Endothelial cell of umbilical vein (primary cell): ENCODE results near the gene PCID2. TPM values are rescaled to one million over a fixed set of nuclear protein-coding genes. Genes with fewer than 3 reads are reported as not detected.

Source experiments
- BruUV-seq: library from RNA; stranded (reverse); fragments of 400-500 nt; replicated peaks from 2 replicates; lab custom pipeline; 2021; lab: Mats Ljungman, UMichigan
- CTCF ChIA-PET: fragments of 300-600, 350-600 bp; sonication (Branson Sonifier 250); formaldehyde crosslinking; loops from one replicate; lab custom pipeline; 2021; ENCODE audit warnings: antibody characterized with exemption, inconsistent platforms; lab: Charles Lee
- POLR2A ChIA-PET: fragments of 300-600, 350-600 bp; sonication (Branson Sonifier 250); formaldehyde crosslinking; loops from one replicate; lab custom pipeline; 2021; ENCODE audit warnings: antibody characterized with exemption, inconsistent platforms; lab: Charles Lee
- DNase-seq: peaks from one replicate; pipeline ENCODE4 v3.0.0-alpha.2; 2011; ENCODE audit warnings: low read depth, low spot score
- FAIRE-seq: peaks from 2 replicates; lab custom pipeline; 2011; peaks lifted over from hg19 to GRCh38; lab: Jason Lieb, UNC
- H2AFZ ChIP-seq: 2 replicates; pipeline ENCODE4 v1.6.0; 2012; ENCODE audit warnings: low read depth, low read length, control low read depth, inconsistent platforms
- H3K27ac ChIP-seq: 2 replicates; pipeline ENCODE4 v1.5.1; 2011; ENCODE audit warnings: low read depth, mild to moderate bottlenecking, control low read depth, low read length, moderate library complexity; ENCODE audit not compliant: insufficient read depth
- H3K27me3 ChIP-seq, 2 experiments: 2 replicates each; pipeline versions ENCODE4 v1.6.0 to v1.6.1; 2011; ENCODE audit warnings: low read length in 2 of 2, mixed read lengths in 1 of 2; ENCODE audit not compliant: control insufficient read depth in 2 of 2, insufficient read depth in 2 of 2
- H3K36me3 ChIP-seq, 2 experiments: 2 replicates in 1 of 2; 3 replicates in 1 of 2; pipeline ENCODE4 v1.5.1; 2011; ENCODE audit warnings: low read length in 2 of 2, mild to moderate bottlenecking in 1 of 2, moderate library complexity in 1 of 2; ENCODE audit not compliant: control insufficient read depth in 2 of 2, insufficient read depth in 2 of 2; ENCODE audit errors: extremely low read depth in 1 of 2
- H3K4me1 ChIP-seq: 3 replicates; pipeline ENCODE4 v1.5.1; 2011; ENCODE audit warnings: mild to moderate bottlenecking, low read length; ENCODE audit not compliant: control insufficient read depth, insufficient read depth; ENCODE audit errors: extremely low read depth
- H3K4me2 ChIP-seq: 2 replicates; pipeline ENCODE4 v1.6.1; 2011; ENCODE audit warnings: low read length, control low read depth, mixed read lengths; ENCODE audit not compliant: insufficient read depth
- H3K4me3 ChIP-seq, 3 experiments: fragments of 200-600 bp in 1 of 3; sonication (generic), shearing (Covaris generic) in 1 of 3; replicated peaks in 1 of 3; 2 replicates each; pipeline ENCODE4 v1.5.1; 2011 to 2016; ENCODE audit warnings: control low read depth in 3 of 3, low read length in 3 of 3, mild to moderate bottlenecking in 2 of 3, inconsistent platforms in 1 of 3, low read depth in 1 of 3, moderate library complexity in 1 of 3; ENCODE audit not compliant: insufficient read depth in 1 of 3
- H3K79me2 ChIP-seq: 2 replicates; pipeline ENCODE4 v1.6.0; 2012; ENCODE audit warnings: low read length, inconsistent platforms; ENCODE audit not compliant: control insufficient read depth, insufficient read depth
- H3K9ac ChIP-seq: replicated peaks from 2 replicates; pipeline ENCODE3; 2011; ENCODE audit warnings: low read length, control low read depth; ENCODE audit not compliant: insufficient read depth; ENCODE audit errors: extremely low read depth
- H3K9me1 ChIP-seq: replicated peaks from 3 replicates; pipeline ENCODE4 v1.6.0; 2011; ENCODE audit warnings: mild to moderate bottlenecking, low read length; ENCODE audit not compliant: control insufficient read depth, insufficient read depth; ENCODE audit errors: extremely low read depth
- H3K9me3 ChIP-seq: replicated peaks from 2 replicates; pipeline ENCODE4 v1.5.1; 2012; ENCODE audit warnings: low read length, inconsistent platforms; ENCODE audit not compliant: control insufficient read depth, insufficient read depth
- H4K20me1 ChIP-seq: replicated peaks from 2 replicates; pipeline ENCODE3; 2011; ENCODE audit warnings: mild to moderate bottlenecking, low read length; ENCODE audit not compliant: control insufficient read depth, insufficient read depth; ENCODE audit errors: extremely low read depth
- CTCF ChIP-seq, 2 donors: IDR thresholded peaks; 1 replicate in 1 of 2; 2 replicates in 1 of 2; pipeline ENCODE4 v1.5.1; 2011; ENCODE audit warnings: low read length in 2 of 2, mild to moderate bottlenecking in 2 of 2, moderate library complexity in 2 of 2, control low read depth in 1 of 2, inconsistent platforms in 1 of 2, low read depth in 1 of 2; ENCODE audit not compliant: insufficient read depth in 1 of 2; ENCODE audit errors: extremely low read depth in 1 of 2
- GATA2 ChIP-seq: IDR thresholded peaks from 2 replicates; pipeline ENCODE4 v1.7.0; 2011; ENCODE audit warnings: low read depth, mild to moderate bottlenecking, moderate library complexity, mixed read lengths, low read length; ENCODE audit not compliant: insufficient read length, insufficient read depth
- JUN ChIP-seq: IDR thresholded peaks from 2 replicates; pipeline ENCODE4 v1.6.1; 2011; ENCODE audit warnings: borderline replicate concordance, low read depth; ENCODE audit not compliant: insufficient read length, insufficient read depth
- POLR2A ChIP-seq: IDR thresholded peaks from 2 replicates; pipeline ENCODE4 v1.6.1; 2012; ENCODE audit warnings: low read depth, mild to moderate bottlenecking, control low read depth, low read length
- POLR2AphosphoS5 ChIP-seq: IDR thresholded peaks from 2 replicates; pipeline ENCODE4 v1.6.1; 2012; ENCODE audit warnings: low read depth, mild to moderate bottlenecking, control low read depth, low read length, moderate library complexity; ENCODE audit not compliant: insufficient read depth
- dilution Hi-C: fragments of 300-500 bp; cut with MboI; formaldehyde crosslinking; loops from one replicate; pipeline ENCODE4 v1.15.0; 2019; ENCODE audit warnings: low sequenced_read_pairs; ENCODE audit not compliant: extremely low pct_ligation_motif_present
- intact Hi-C: fragments of 100-400 bp; cut with micrococcal nuclease; formaldehyde crosslinking; loops from one replicate; pipeline ENCODE4 v1.10.0; 2022
- polyA plus RNA-seq, 4 experiments: library from polyadenylated mRNA; depleted of rRNA in 3 of 4; stranded (reverse) in 3 of 4; unstranded in 1 of 4; fragments of >200 nt; gene quantifications; 2 replicates each; pipeline versions ENCODE4 v1.2.1 to v1.2.3, GENCODE V29; 2011 to 2012; ENCODE audit warnings: missing spikeins in 1 of 4
- total RNA-seq: library from RNA; stranded (reverse); gene quantifications from 2 replicates; pipeline ENCODE4 v1.2.3, GENCODE V29; 2021

PCID2 gene
- total and polyA plus RNA-seq, 2 donors (not counting 3 experiments of a cell fraction or from before 2014, with no cell fraction given), result 52.1 to 55.6 TPM

GRCh38 chr13:113207890-113208420 is 514 bp downstream of the PCID2 start:
- H3K27ac ChIP-seq, result peak overlapping the region; percentile 98
- intact Hi-C loops, result loop anchor here (1.0 to 5.0 kb wide), 3 partner anchors 38 to 266 kb away; no protein-coding TSS in a partner anchor
- H3K9me1 ChIP-seq, result no peaks in the 10 kb centered on the region
- TF ChIP-seq POLR2AphosphoS5, result no peak
- no peak for TF ChIP-seq JUN
- TF ChIP-seq POLR2A, result no peak
- no peak for TF ChIP-seq CTCF (IDR thresholded peaks at IDR 0.05; ENCODE audit: extremely low read depth in 1 of 2, insufficient read depth in 1 of 2, low read depth in 1 of 2, low read length in 2 of 2)
- no peak for TF ChIP-seq GATA2
- dilution Hi-C loops, result no loop called here
- FAIRE-seq (peak; percentile 72), DNase-seq (peak; percentile 70)
- H3K4me3 ChIP-seq, result peak overlapping the region; percentile 38 to 91 (median 41)
- CTCF ChIA-PET, result no interaction called here
- no peaks in the 10 kb centered on the region for H3K9me3 ChIP-seq
- peaks cover 19% of the 10 kb centered on the region for H3K4me1 ChIP-seq
- H4K20me1 ChIP-seq, result no peaks in the 10 kb centered on the region
- H3K4me2 ChIP-seq, result peak overlapping the region; percentile 65
- peaks cover 0 to 2% of the 10 kb centered on the region in 2 experiments for H3K36me3 ChIP-seq
- POLR2A ChIA-PET, result interaction anchor here (1.4 kb wide), 1 partner anchor 21 kb away, joined by 6 read pairs; no protein-coding TSS in a partner anchor
- TSS peak; percentile 31 for BruUV-seq
- peaks cover 87% of the 10 kb centered on the region for H3K79me2 ChIP-seq
- peak overlapping the region; percentile 98 for H3K9ac ChIP-seq
- no peaks in the 10 kb centered on the region for H3K27me3 ChIP-seq
- H2AFZ ChIP-seq, result peak overlapping the region; percentile 84
